Stimulated activated CD8-positive, alpha-beta memory T cell treated with anti-CD3 and anti-CD28 coated beads, Interleukin-12 subunit alpha, Interleukin-12 subunit beta, amount 100 ng/mL, for 24 hours (primary cell): ENCODE results near the gene RAB35.

ENCODE experiments used
- DNase-seq: peaks from one replicate; pipeline ENCODE4 v3.0.0-alpha.2; 2020; ENCODE audit errors: extremely low read depth

The RAB35 gene

DNA sequence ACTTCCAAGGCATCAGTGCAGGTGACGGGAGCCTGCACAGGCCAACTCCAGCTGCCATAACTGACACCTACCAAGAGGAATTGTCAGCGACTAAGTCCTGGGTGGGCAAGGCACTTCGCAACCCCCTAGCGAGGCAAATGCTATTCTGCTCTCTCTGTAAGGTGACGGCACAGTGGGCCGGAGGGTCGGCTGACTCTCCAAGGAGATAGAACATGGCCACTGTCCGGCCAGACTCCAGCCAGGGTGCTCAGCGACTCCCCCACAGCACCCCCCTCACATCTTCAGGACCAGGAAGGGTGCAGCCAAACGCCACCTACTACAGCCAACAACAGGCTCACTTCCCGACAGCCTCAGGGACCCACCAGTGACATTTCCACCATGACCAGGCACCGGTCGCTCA lies 13.2 kb downstream of the RAB35 start:
- DNase-seq = no peak

DNA sequence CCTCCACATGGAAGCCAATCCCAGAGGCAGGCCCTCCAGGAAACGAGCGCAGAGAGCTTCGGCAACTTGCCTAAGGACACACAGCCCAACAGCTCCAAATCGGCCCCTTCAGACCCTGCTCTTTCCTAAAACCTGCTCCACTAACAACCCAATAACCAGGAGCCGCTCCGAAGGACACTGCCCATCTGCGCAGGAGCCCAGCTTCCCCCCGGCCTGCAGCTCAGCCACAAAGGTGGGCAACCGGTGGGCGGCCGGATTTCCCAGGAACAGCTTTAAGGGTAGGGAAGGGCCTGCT lies 13.6 kb downstream of the RAB35 start:
- no peak for DNase-seq

DNA sequence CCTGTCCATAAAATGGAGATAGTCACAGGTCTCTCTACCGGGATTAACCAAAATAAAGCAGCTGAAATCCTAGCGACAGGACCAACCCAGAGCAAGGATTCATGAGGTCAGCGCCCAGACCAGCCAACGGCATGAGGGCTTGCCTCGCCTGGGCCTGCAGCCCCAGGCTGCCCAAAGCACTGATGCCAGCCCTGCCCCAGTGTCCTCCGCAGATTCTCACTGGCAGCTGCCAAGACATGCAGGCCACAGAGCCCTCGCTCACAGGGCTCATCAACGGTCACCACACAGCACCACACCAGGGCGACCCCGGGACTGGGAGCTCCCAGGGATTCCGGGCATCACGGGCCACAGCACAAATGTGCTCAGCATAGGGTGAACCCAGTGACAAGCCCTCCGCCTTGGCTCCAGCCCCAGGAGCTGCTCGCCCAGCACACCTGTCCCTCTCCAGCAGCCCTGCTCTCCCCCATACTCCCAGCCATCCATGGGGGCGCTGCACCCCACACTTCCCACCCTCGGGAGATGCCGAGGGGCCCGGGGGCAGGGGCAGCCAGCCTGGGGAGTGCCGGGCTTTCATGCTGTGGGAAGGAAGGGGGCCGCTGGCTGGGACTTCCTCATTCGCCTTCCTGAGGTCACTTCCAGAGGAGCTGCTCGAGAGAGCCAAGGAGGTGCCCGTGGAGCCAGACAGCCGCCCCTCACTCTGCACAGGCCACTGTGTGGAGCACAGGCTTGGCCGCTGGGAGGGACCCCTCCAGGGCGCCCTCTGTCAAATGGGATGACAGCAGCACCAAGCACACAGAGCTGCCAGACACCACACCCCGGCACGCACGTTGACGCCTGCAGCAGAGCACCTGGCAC lies 14.1 kb downstream of the RAB35 start:
- DNase-seq = no peak

DNA sequence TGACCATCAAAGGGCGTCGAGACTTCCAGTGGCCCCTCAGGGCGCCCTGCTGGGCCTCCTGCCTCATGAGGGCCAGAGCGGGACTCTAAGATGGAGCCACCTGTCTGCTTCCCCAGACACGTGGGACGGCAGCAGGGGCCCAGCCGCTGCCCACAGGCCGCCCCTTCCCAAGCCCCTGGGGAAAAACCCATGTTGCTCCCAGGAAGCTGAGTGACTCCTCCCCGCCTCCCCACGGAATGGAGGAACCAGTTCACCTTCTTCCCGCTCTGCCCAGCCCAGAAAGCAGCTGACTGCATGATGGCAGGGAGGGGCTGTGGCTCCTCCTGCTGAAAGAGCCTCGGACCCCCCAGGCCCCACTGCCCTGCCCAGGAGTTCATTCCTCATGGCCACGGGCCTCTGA lies 14.9 kb downstream of the RAB35 start:
- no peak for DNase-seq

DNA sequence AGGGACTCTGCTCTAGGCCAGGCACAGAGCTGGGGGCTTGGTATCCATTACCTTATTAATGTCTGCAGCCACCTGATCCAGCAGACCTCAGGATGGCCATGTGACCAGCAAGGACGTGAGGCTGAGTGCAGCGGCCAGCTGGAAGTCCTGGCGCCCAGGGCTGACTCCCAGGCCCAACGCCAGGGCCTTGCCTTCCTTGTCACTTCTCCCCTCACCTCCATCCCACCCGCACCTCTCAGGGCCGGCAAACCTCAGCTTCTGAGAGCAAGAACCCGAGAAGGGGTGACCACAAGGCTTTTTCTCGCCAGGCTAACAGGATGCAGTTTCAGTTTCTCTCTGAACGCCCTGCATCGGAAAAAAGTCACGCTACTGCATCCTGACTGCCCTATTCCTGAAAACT lies 15.4 kb downstream of the RAB35 start:
- no peak for DNase-seq

DNA sequence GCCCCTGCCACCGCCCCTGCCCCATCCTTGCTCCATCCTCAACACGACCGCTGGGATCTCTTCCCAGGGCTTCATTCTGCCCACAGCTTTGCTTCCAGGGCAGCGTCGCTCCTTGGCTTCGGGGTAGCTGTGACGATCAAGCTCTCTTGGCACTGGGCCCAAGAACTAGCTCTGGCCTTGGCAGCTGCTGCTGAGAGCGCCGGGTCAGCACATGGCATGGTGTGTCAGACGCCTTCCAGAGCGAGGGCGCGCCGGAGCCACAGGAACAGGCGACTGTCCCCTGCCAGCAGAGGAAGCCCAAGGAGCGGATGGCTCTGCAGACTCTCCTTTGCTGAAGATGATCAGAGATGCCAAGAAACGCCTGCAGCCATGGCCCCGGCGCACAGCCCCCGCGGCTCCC lies 15.9 kb downstream of the RAB35 start:
- DNase-seq = no peak

DNA sequence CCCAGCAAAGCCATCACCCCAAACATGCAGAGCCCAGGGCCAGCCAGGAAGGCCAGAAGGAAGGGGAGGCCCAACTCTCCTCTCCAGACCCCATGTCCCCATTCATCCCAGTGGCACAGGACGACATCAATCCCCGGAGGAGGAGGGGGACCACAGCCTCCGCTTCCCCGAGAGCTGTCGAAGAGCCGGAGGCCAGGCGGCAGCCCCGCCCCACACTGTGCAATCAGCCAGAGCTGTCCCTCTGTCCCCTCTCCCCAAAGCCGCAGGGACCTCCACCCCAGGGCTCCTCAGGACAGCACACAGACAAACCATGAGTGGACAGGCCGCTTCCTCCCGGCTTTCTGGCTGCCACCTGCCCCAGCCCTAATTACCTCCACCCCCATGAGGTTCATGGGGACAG lies 16.8 kb downstream of the RAB35 start:
- no peak for DNase-seq

DNA sequence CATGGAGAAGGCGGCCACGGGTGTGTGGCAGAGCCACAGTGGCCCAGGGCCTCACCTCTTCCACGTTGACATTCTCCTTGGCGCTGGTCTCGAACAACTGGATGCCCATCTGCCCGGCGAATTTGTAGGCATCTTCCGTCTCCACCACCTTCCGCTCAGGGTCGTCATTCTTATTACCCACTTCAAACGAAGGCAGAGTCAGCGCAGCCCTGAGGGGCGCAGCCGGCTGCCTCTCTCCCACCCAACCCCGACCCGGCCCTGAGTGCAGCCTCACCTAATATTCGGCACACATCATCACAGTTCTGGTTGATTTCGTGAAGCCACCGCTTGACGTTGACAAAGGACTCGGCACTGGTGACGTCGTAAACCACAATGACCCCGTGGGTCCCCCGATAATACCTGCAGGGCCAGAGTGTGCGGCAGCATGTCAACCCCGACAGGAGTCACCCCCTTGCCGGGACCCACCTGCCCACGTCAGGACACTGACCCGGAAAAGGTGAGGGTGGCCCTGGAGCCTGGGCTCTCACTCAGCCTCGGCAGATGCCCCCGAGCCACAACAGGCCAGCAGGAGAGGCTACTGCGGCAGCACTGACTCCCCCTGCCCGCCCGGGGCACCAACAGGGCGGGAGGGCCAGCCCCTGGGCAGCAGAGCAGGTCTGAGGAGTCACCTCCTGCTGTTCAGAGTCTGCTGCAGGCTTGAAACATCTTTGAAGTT lies 17.6 kb downstream of the RAB35 start:
- DNase-seq = no peak

DNA sequence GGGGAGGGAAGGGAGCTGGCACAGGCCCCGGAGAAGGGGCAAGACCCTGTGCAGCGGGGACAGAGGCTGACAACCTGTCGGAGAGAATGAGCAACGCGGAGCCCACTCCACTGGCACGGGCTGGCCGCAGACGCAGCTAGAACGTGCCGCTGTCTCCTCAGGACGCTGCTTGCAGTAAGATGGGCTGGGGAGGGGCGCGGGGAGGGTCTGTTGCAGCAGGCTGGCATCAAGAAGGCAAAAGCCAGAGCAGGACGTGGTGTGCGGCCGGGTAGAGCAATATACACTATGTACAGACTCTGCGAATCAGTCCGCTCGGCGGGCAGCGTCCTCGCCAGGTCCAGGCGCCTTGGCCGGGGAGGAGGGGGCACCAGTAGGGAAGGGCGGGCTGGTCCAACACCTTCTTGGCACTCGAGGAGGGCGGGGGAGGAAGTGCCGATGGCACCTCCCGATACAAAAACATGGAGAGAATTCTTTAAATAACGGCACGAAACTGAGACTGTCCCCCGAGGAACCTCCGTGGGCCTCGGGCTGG lies 19.8 kb downstream of the RAB35 start:
- DNase-seq = no peak

DNA sequence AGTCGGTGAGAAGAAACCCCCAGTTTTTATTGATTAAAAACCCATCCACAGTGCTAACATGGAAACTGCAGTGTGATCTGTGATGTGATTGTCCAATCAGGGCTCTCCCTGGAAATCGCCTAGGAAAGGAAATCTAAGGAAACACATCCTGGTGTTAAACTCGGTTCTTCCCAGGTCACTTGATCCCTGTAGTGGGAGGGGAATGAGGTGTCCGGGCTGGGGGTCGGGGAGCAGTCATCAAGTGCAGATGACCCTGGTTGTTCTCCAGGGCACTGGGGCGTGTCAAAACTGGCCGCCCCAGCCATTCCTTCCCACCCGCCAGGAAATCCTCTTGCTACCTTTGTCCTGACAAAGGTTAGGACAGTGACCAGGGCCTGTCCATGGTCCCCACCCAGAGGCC lies 20.8 kb downstream of the RAB35 start:
- no peak for DNase-seq

DNA sequence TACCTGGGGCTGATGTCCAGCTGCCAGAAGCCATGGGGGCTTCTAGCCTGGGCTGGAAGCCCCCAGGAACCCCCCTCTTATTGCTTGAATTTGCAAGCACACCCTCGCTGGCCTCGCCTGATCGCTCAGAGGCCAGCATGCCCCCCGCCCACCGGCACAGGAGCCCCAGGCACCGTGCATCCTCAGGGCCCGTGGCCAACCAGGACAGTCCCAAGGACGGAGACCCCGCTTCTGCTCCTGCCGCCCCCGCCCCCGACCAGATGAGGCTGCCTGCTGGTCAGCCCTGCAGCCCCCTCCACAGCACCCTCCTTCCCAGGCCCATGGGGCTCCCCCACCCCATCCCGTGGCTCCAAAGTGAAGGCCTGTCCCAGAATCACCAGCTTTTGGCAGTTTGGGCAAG lies 21.2 kb downstream of the RAB35 start:
- DNase-seq = no peak

DNA sequence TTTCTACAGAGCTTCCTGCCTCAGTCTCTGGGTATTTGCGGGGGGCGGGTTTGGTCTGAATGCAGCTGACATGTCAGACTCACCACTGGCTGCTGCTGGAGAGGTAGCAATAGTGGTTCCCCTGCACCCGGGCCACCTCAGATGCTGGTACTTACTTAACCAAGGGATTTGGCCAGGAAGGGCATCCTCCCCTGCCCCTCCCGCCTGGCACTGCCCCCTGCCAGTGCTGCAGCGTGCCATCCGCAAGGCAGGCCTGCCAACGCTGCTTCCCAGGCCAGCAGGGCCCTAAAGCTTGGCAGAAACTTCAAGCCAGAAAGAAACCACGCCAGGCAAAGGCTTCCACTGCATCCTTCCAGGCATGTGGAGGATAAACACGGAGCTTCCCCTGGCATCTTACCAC lies 22.1 kb downstream of the RAB35 start:
- DNase-seq = no peak

DNA sequence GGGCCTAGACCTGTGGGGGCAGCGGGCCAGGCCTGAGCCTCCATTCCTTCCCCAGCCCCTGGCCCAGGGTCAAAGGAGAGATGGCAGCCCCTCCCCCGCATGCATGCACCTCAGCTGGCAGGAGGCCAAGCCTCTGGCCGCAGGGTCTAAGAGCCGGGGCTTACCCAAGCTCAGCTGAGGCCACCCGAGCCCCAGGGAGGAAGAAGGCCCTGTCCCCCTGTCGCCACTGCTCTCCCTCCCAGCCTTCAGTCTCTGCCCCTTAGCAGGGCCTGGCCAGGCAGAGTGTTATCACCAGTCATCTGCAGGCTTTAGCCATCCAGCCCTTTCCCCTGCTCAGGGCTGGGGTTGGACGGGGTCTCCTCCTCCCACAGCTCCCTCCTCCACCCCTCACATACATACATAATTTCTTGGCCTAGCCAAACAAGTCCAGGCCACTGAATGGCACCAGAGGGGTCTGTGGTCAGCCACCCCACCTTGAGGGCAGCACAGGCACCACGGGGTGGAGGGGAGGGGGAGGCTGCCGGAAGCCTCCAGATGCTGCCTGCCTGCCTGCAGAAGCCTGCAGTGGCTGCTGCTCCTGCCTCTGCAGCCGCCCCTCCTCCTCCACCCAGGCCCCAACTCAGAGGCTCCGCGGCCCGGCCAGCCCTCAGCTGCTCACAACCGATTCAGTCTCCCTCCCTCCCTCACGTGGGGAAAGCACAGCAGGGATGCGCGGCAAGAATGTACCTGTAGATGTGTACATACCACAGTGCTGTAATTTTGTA lies 22.8 kb downstream of the RAB35 start:
- DNase-seq = no peak

DNA sequence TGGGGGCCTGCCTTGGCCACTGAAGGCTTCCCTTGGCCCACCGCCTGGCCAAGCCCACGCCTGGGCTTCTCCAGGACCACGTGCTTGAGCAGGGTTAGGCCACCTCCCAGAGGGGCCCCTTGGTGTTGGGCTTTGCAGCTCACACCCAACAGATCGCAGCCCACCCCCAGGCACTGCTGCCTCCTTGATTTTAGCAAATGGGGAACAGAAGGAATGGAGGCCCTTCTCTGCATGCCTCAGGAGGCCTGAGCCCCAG lies 23.3 kb downstream of the RAB35 start:
- DNase-seq = no peak

DNA sequence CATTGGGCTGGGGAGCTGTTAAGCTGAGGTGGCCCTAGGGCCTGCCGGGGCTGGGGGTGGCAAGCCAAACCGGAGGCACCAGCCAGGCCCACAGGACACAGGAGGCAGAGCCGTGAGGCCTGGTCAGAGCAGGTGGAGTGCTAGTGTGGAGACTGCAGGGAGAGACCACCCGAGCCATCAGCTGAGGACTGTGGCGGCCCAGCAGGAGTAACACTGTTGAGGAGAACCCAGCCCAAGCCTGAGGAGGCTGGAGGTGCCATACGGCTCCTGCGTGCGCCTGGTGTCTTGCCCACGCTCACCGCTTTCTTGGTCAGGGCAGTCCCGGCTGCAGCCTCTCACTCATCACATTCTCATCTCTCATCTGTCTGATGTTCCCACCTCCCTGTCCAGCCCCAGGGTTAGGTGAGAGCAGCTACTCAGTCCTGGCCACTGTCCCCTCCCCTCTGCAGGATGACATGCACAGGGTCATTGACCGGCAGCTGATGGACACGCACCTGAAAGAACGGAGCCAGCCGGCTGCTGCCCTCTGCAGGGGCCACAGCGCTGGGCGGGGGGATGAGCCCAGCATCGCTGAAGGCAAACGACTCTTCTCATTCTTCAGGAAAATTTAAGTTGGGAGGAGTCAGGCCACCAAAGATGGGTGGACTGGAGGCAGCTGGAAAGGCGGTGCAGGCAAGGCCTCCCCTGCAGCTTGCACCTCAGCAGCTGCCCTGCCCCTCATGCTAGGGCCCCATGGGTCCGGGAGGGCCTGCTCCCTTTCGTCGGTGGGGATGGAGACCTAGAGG lies 23.8 kb downstream of the RAB35 start:
- no peak for DNase-seq

DNA sequence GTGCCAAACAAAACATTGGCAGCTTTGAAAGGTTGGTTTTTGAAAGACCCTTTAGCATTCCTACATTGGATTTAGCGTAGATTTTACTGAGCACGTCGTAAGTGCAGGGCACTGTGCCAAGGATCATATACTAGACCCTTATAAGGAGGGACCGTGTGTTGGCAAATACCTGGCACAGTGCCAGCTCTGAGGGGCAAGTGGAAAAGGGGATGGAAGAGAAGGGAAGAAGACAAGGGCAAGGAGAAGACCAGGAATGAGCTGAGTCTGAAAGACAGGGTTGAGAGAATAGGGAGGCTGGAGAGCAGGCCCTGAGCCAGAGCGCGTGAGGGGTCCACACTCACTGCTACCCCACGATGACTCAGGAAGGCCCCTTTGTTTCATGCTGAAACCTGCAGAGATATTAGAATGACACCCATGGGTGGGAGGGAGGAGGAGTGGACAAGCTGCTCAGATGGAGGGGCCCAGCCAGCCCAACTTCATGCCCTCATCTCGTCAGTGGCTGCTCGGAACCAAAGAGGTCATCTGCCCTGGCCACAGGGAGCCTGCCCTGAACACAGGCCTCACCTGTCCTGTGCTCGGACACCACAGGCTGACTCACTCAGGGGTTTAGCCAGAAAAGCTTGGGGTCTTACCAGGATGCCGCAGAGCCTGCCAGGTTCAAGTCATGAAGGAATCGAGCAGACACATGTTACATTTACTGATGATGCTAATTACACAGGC lies 25.0 kb downstream of the RAB35 start:
- DNase-seq = no peak

DNA sequence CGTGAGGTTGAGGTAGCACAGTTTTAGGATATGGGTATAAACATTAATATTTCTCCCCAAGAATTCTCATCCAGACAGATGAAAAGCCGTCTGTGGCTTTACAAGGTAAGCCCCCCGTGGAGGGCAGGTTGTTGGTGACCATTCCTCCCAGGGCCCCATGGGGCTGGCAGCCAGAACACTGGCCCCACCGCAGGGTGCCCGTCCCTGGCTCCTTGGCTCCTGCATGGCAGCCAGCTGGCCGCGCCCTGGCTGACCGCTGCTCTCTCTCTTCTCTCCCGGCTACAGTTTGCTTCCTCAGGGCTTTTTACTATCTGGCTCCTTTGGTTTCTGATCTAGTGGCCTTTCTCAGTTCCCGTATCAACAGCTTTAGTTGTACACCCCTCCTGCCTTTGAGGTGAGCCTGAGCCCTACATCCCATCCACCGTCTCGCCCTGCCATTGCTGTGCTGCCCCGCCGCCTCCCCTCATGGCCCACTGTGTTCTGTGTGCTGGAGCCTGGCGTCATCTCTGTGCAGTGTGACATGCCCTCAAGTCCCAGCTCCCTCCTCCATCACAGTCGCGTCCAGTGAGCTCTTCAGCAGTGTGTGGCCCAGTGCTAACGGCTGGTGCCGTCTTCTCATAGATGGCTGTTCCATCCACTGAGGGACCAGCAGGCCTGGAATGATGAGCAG lies 25.8 kb downstream of the RAB35 start:
- DNase-seq = no peak

DNA sequence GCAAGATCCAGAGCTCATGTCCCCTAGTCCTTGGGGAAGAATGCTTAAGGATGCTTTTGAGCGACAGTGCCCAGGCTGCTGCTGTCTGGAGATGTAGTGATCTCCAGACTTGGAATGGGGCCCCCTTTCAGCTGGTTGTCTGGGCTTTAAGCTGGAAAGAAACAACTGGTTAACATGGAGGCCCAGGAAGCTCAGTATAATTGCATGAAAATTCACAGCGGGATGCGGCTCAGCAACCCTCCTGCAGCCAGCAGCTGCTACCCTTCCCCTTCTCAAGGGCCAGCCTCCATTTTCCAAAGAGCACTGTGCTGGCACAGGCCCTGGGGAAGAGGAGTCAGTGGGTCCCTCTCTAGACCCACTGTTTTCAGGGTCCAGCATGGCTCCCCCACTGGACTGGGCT lies 26.3 kb downstream of the RAB35 start:
- DNase-seq = no peak

DNA sequence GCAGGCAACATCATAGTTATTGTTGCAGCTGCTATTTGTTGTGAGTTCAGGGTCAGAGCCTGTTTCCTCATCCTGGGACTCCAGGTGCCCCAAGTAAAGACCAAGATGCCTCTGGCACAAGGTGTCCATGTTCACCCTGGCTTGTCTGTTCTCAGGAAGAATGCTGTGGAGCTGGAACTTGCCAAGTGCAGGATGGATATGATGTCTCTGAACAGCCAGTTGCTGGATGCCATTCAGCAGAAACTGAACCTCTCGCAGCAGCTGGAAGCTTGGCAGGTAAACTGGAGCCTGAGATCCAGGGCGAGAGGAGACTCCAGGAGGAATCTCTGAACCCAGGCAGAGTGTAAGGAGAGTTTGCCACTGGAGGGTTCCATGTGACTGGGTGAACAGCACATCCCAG lies 26.8 kb downstream of the RAB35 start:
- no peak for DNase-seq

DNA sequence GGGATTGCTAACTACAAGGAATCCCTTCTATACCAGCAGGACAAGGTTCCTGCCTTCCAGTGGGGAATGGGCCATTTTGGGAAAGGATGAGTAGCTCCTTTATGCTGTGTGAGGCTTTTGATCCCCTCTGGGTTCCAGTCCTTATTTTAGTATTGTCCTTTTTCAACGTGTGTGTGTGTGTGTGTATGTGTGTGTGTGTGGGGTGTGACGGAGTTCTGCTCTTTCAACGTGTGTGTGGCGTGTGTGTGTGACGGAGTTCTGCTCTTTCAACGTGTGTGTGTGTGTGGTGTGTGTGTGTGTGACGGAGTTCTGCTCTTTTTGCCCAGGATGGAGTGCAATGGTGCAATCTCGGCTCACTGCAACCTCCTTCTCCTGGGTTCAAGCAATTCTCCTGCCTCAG lies 27.4 kb downstream of the RAB35 start:
- no peak for DNase-seq
